WTC11 (cell line): ENCODE data around the gene IFT25.

ENCODE experiments used
- CTCF ChIP-seq: fragments of 200-600 bp; IDR thresholded peaks from 2 replicates; pipeline ENCODE4 v1.8.0; 2022; ENCODE audit warnings: antibody characterized with exemption
- ERG ChIP-seq: fragments of 250-450 bp; sonication (Bioruptor Pico); IDR thresholded peaks from 2 replicates; pipeline ENCODE4 v1.8.0; 2021; ENCODE audit warnings: mild to moderate bottlenecking
- FOXJ3 ChIP-seq: sonication (generic); formaldehyde crosslinking; IDR thresholded peaks from 2 replicates; pipeline ENCODE4 v1.9.0; 2021; ENCODE audit warnings: missing genetic modification reagents, mild to moderate bottlenecking, borderline replicate concordance
- FOXK1 ChIP-seq: sonication (generic); formaldehyde crosslinking; IDR thresholded peaks from 2 replicates; pipeline ENCODE4 v1.8.0; 2022; ENCODE audit warnings: mild to moderate bottlenecking, moderate library complexity, missing genetic modification reagents
- GRHL2 ChIP-seq: fragments of 250-450 bp; sonication (Bioruptor Pico); IDR thresholded peaks from 2 replicates; pipeline ENCODE4 v1.8.0; 2022; ENCODE audit warnings: mild to moderate bottlenecking, moderate library complexity; ENCODE audit not compliant: insufficient replicate concordance, severe bottlenecking
- JUN ChIP-seq: sonication (generic); formaldehyde crosslinking; IDR thresholded peaks from 2 replicates; pipeline ENCODE4 v1.8.0; 2023; ENCODE audit warnings: mild to moderate bottlenecking, missing genetic modification reagents
- KAT7 ChIP-seq: sonication (generic); formaldehyde crosslinking; IDR thresholded peaks from 2 replicates; pipeline ENCODE4 v1.8.1; 2023; ENCODE audit warnings: missing genetic modification reagents, mild to moderate bottlenecking, borderline replicate concordance
- RELA ChIP-seq: sonication (generic); formaldehyde crosslinking; IDR thresholded peaks from 2 replicates; pipeline ENCODE4 v1.8.1; 2022; ENCODE audit warnings: missing genetic modification reagents, mild to moderate bottlenecking, borderline replicate concordance
- ZNF219 ChIP-seq: sonication (generic); formaldehyde crosslinking; IDR thresholded peaks from 2 replicates; pipeline ENCODE4 v1.8.0; 2023; ENCODE audit warnings: missing genetic modification reagents, mild to moderate bottlenecking, borderline replicate concordance
- ZNF416 ChIP-seq: fragments of 250-450 bp; sonication (Bioruptor Pico); IDR thresholded peaks from 2 replicates; pipeline ENCODE4 v1.9.0; 2021; ENCODE audit warnings: mild to moderate bottlenecking, inconsistent platforms
- ZNF532 ChIP-seq: fragments of 250-450 bp; sonication (Bioruptor Pico); IDR thresholded peaks from 2 replicates; pipeline ENCODE4 v1.9.0; 2021; ENCODE audit warnings: mild to moderate bottlenecking, borderline replicate concordance
- ZNF671 ChIP-seq: fragments of 250-450 bp; sonication (Bioruptor Pico); IDR thresholded peaks from 2 replicates; pipeline ENCODE4 v1.8.0; 2021; ENCODE audit warnings: mild to moderate bottlenecking
- TF ChIP-seq, protein P1 (sequence below): sonication (generic); formaldehyde crosslinking; IDR thresholded peaks from 2 replicates; pipeline ENCODE4 v1.8.1; 2022; ENCODE audit warnings: mild to moderate bottlenecking, missing genetic modification reagents, moderate library complexity, borderline replicate concordance

- TF ChIP-seq ERG (CRISPR knock-in tag) (no peak), CTCF (no peak), JUN (CRISPR knock-in tag) (no peak), ZNF671 (CRISPR knock-in tag) (no peak), ZNF219 (CRISPR knock-in tag) (no peak), RELA (no peak), GRHL2 (CRISPR knock-in tag) (no peak), KAT7 (CRISPR knock-in tag) (no peak), ZNF532 (CRISPR knock-in tag) (no peak), FOXK1 (CRISPR knock-in tag) (no peak), FOXJ3 (CRISPR knock-in tag) (no peak), ZNF416 (no peak)
- TF ChIP-seq, protein P1, sequence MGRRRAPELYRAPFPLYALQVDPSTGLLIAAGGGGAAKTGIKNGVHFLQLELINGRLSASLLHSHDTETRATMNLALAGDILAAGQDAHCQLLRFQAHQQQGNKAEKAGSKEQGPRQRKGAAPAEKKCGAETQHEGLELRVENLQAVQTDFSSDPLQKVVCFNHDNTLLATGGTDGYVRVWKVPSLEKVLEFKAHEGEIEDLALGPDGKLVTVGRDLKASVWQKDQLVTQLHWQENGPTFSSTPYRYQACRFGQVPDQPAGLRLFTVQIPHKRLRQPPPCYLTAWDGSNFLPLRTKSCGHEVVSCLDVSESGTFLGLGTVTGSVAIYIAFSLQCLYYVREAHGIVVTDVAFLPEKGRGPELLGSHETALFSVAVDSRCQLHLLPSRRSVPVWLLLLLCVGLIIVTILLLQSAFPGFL (CRISPR knock-in tag), result no peak
These were observed 39.2 kb upstream of the IFT25 start for GRCh38 chr1:53984726-53985125.
